AG09309 (cell line): ENCODE measurements around the gene BSPRY.

Source experiments
- DNase-seq: peaks from one replicate; pipeline ENCODE4 v3.0.0-alpha.2; 2010; ENCODE audit warnings: low read depth
- H3K4me3 ChIP-seq: 2 replicates; pipeline ENCODE4 v1.5.1; 2011; ENCODE audit warnings: mild to moderate bottlenecking, low read depth, low read length, moderate library complexity; ENCODE audit not compliant: control insufficient read depth
- TF ChIP-seq, protein P1 (sequence below): IDR thresholded peaks from 2 replicates; pipeline ENCODE4 v1.5.1; 2011; ENCODE audit warnings: mild to moderate bottlenecking, low read depth, low read length, inconsistent platforms; ENCODE audit not compliant: insufficient read depth, control insufficient read depth; ENCODE audit errors: missing control alignments

Gene BSPRY

GRCh38 chr9:113345671-113346070 lies 3.7 kb upstream of the BSPRY start:
- TF ChIP-seq, protein P1, sequence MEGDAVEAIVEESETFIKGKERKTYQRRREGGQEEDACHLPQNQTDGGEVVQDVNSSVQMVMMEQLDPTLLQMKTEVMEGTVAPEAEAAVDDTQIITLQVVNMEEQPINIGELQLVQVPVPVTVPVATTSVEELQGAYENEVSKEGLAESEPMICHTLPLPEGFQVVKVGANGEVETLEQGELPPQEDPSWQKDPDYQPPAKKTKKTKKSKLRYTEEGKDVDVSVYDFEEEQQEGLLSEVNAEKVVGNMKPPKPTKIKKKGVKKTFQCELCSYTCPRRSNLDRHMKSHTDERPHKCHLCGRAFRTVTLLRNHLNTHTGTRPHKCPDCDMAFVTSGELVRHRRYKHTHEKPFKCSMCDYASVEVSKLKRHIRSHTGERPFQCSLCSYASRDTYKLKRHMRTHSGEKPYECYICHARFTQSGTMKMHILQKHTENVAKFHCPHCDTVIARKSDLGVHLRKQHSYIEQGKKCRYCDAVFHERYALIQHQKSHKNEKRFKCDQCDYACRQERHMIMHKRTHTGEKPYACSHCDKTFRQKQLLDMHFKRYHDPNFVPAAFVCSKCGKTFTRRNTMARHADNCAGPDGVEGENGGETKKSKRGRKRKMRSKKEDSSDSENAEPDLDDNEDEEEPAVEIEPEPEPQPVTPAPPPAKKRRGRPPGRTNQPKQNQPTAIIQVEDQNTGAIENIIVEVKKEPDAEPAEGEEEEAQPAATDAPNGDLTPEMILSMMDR: no peak
- no peak overlapping the region for H3K4me3 ChIP-seq
- DNase-seq: no peak

DNA sequence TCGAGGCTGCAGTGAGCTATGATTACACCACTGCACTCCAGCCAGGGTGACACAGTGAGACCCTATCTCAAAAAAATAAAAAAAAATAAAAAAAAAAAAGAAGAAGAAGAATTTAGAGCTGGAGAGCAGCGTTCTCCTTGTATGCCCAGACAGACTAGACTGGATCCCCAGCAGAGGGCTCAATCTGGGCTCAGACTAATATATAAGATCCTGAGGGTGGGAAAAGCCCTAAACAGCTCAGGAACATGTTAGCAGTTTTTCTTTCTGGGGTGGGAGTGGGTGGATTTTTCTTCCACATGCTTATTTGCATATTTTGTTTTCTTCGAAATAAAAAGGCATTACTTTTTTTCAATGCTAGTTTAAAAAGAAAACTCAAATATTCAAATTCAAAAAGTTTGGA lies 904 bp upstream of the BSPRY start:
- DNase-seq: no peak
- TF ChIP-seq, protein P1: no peak
- H3K4me3 ChIP-seq: no peak overlapping the region

- H3K4me3 ChIP-seq: no peak overlapping the region
- TF ChIP-seq, protein P1: no peak
- DNase-seq: no peak
These were observed 286 bp upstream of the BSPRY start for GRCh38 chr9:113349066-113349444.

- H3K4me3 ChIP-seq: no peak overlapping the region
- TF ChIP-seq, protein P1: no peak
- no peak for DNase-seq
These were observed 843 bp downstream of the BSPRY start for GRCh38 chr9:113350107-113350661.

DNA sequence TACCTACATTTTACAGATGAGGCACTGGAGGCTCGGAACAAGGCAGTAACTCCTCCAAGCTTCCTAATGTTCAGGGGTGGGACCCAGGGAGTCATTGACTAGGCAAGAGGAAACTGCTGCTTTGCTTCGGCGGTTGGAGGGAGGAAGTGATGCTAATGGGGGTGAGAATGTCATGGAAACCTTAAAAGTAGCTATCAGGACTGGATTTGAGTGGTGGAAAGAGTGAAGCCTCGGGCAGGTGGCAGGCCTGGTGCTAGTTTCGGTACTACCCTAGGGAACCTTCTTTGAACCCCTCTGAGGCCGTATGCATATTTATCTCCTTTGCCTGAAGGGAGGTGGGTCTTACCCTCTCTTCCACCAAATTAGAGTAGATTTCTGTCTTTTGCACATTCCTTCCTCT lies 1.6 kb downstream of the BSPRY start:
- no peak for DNase-seq
- H3K4me3 ChIP-seq: no peak overlapping the region
- TF ChIP-seq, protein P1: no peak

DNA sequence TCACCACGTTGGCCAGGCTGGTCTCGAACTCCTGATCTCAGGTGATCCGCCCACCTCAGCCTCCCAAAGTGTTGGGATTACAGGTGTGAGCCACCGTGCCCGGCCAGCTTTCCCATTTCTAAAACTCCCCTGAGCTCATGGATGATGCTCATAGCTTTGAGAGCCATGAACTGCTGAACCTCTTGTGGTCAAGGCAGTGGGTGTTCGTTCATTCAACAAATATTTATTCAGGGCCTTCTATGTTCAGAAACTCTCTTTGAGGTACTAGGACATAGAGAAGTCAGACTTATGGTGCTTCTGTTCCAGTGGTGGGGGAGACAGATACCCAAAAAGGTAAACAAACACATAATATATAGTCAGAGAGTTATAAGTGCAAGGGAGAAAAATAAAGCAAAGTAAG lies 2.7 kb downstream of the BSPRY start:
- DNase-seq: no peak
- TF ChIP-seq, protein P1: no peak
- no peak overlapping the region for H3K4me3 ChIP-seq

DNA sequence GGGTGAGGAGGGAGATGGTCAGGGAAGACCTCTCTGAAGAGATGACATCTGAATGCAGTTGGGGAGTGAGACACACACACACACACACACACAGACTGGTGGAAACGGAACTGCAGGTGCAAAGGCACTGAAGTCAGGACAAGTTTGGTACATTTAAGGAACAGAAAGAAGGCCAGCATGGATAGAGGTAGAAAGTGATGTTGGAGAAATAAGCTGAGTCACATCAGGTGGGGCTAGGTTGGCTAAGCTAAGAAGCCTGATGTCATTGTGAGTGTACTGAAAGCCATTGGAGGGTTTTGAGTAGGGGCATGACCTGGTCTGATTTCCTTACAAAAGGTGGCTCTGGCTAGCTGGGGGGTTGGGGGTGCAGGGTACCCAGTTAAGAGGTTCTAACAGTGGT lies 3.1 kb downstream of the BSPRY start:
- H3K4me3 ChIP-seq: no peak overlapping the region
- TF ChIP-seq, protein P1: no peak
- DNase-seq: no peak
